Endothelial cell of umbilical vein (primary cell): Measurements from ENCODE around the gene FCGR3B. TPM values are rescaled to one million over a fixed set of nuclear protein-coding genes. Genes with fewer than 3 reads are reported as not detected.
"Not testable (repeated sequence)": the region's sequence is repeated elsewhere in the genome, so short reads cannot be mapped to it uniquely, and the experiment has no call there.

ENCODE experiments used
- BruUV-seq: library from RNA; stranded (reverse); fragments of 400-500 nt; replicated peaks from 2 replicates; lab custom pipeline; 2021; lab: Mats Ljungman, UMichigan
- CTCF ChIA-PET: fragments of 300-600, 350-600 bp; sonication (Branson Sonifier 250); formaldehyde crosslinking; loops from one replicate; lab custom pipeline; 2021; ENCODE audit warnings: antibody characterized with exemption, inconsistent platforms; lab: Charles Lee
- POLR2A ChIA-PET: fragments of 300-600, 350-600 bp; sonication (Branson Sonifier 250); formaldehyde crosslinking; loops from one replicate; lab custom pipeline; 2021; ENCODE audit warnings: antibody characterized with exemption, inconsistent platforms; lab: Charles Lee
- DNase-seq: peaks from one replicate; pipeline ENCODE4 v3.0.0-alpha.2; 2011; ENCODE audit warnings: low read depth, low spot score
- FAIRE-seq: peaks from 2 replicates; lab custom pipeline; 2011; peaks lifted over from hg19 to GRCh38; lab: Jason Lieb, UNC
- H2AFZ ChIP-seq: 2 replicates; pipeline ENCODE4 v1.6.0; 2012; ENCODE audit warnings: low read depth, low read length, control low read depth, inconsistent platforms
- H3K27ac ChIP-seq: 2 replicates; pipeline ENCODE4 v1.5.1; 2011; ENCODE audit warnings: low read depth, mild to moderate bottlenecking, control low read depth, low read length, moderate library complexity; ENCODE audit not compliant: insufficient read depth
- H3K27me3 ChIP-seq, 2 experiments: 2 replicates each; pipeline versions ENCODE4 v1.6.0 to v1.6.1; 2011; ENCODE audit warnings: low read length in 2 of 2, mixed read lengths in 1 of 2; ENCODE audit not compliant: control insufficient read depth in 2 of 2, insufficient read depth in 2 of 2
- H3K36me3 ChIP-seq, 2 experiments: 2 replicates in 1 of 2; 3 replicates in 1 of 2; pipeline ENCODE4 v1.5.1; 2011; ENCODE audit warnings: low read length in 2 of 2, mild to moderate bottlenecking in 1 of 2, moderate library complexity in 1 of 2; ENCODE audit not compliant: control insufficient read depth in 2 of 2, insufficient read depth in 2 of 2; ENCODE audit errors: extremely low read depth in 1 of 2
- H3K4me1 ChIP-seq: 3 replicates; pipeline ENCODE4 v1.5.1; 2011; ENCODE audit warnings: mild to moderate bottlenecking, low read length; ENCODE audit not compliant: control insufficient read depth, insufficient read depth; ENCODE audit errors: extremely low read depth
- H3K4me2 ChIP-seq: 2 replicates; pipeline ENCODE4 v1.6.1; 2011; ENCODE audit warnings: low read length, control low read depth, mixed read lengths; ENCODE audit not compliant: insufficient read depth
- H3K4me3 ChIP-seq, 3 experiments: fragments of 200-600 bp in 1 of 3; sonication (generic), shearing (Covaris generic) in 1 of 3; replicated peaks in 1 of 3; 2 replicates each; pipeline ENCODE4 v1.5.1; 2011 to 2016; ENCODE audit warnings: control low read depth in 3 of 3, low read length in 3 of 3, mild to moderate bottlenecking in 2 of 3, inconsistent platforms in 1 of 3, low read depth in 1 of 3, moderate library complexity in 1 of 3; ENCODE audit not compliant: insufficient read depth in 1 of 3
- H3K79me2 ChIP-seq: 2 replicates; pipeline ENCODE4 v1.6.0; 2012; ENCODE audit warnings: low read length, inconsistent platforms; ENCODE audit not compliant: control insufficient read depth, insufficient read depth
- H3K9ac ChIP-seq: replicated peaks from 2 replicates; pipeline ENCODE3; 2011; ENCODE audit warnings: low read length, control low read depth; ENCODE audit not compliant: insufficient read depth; ENCODE audit errors: extremely low read depth
- H3K9me1 ChIP-seq: replicated peaks from 3 replicates; pipeline ENCODE4 v1.6.0; 2011; ENCODE audit warnings: mild to moderate bottlenecking, low read length; ENCODE audit not compliant: control insufficient read depth, insufficient read depth; ENCODE audit errors: extremely low read depth
- H3K9me3 ChIP-seq: replicated peaks from 2 replicates; pipeline ENCODE4 v1.5.1; 2012; ENCODE audit warnings: low read length, inconsistent platforms; ENCODE audit not compliant: control insufficient read depth, insufficient read depth
- H4K20me1 ChIP-seq: replicated peaks from 2 replicates; pipeline ENCODE3; 2011; ENCODE audit warnings: mild to moderate bottlenecking, low read length; ENCODE audit not compliant: control insufficient read depth, insufficient read depth; ENCODE audit errors: extremely low read depth
- dilution Hi-C: fragments of 300-500 bp; cut with MboI; formaldehyde crosslinking; loops from one replicate; pipeline ENCODE4 v1.15.0; 2019; ENCODE audit warnings: low sequenced_read_pairs; ENCODE audit not compliant: extremely low pct_ligation_motif_present
- intact Hi-C: fragments of 100-400 bp; cut with micrococcal nuclease; formaldehyde crosslinking; loops from one replicate; pipeline ENCODE4 v1.10.0; 2022
- polyA plus RNA-seq, 4 experiments: library from polyadenylated mRNA; depleted of rRNA in 3 of 4; stranded (reverse) in 3 of 4; unstranded in 1 of 4; fragments of >200 nt; gene quantifications; 2 replicates each; pipeline versions ENCODE4 v1.2.1 to v1.2.3, GENCODE V29; 2011 to 2012; ENCODE audit warnings: missing spikeins in 1 of 4
- total RNA-seq: library from RNA; stranded (reverse); gene quantifications from 2 replicates; pipeline ENCODE4 v1.2.3, GENCODE V29; 2021

FCGR3B gene
- total and polyA plus RNA-seq, 2 donors (not counting 3 experiments of a cell fraction or from before 2014, with no cell fraction given), result not detected

GRCh38 chr1:161621181-161622000, 9.6 kb downstream of the FCGR3B start:
- POLR2A ChIA-PET, result not testable (repeated sequence)
- DNase-seq, result peak; percentile 61

GRCh38 chr1:161620399-161620798, 10.6 kb downstream of the FCGR3B start:
- H3K4me2 ChIP-seq, FAIRE-seq, H3K9me1 ChIP-seq, H3K36me3 ChIP-seq, BruUV-seq, H3K4me1 ChIP-seq, intact Hi-C loops, POLR2A ChIA-PET, H4K20me1 ChIP-seq, H3K9me3 ChIP-seq, H3K27me3 ChIP-seq, H2AFZ ChIP-seq, DNase-seq, dilution Hi-C loops, H3K9ac ChIP-seq, H3K27ac ChIP-seq, H3K79me2 ChIP-seq, H3K4me3 ChIP-seq, CTCF ChIA-PET: not testable (repeated sequence)

More at GRCh38 chr1:161621181-161622000, 9.6 kb downstream of the FCGR3B start:
- dilution Hi-C loops, H3K36me3 ChIP-seq, BruUV-seq, H3K27me3 ChIP-seq, H3K79me2 ChIP-seq, H4K20me1 ChIP-seq, H3K9me3 ChIP-seq, H3K9me1 ChIP-seq, CTCF ChIA-PET, H3K4me1 ChIP-seq: not testable (repeated sequence)
- Histone ChIP-seq H3K9ac (peak overlapping the region; percentile 61), H3K27ac (peak overlapping the region; percentile 29), H3K4me2 (peak overlapping the region; percentile 88), H3K4me3 (peak overlapping the region; percentile 19 to 88 (median 69)), H2AFZ (peak overlapping the region; percentile 99)
- intact Hi-C loops, result loop anchor here (1.0 kb wide), 1 partner anchor 9 kb away; no protein-coding TSS in a partner anchor
- FAIRE-seq, result peak; percentile 86

- H3K27ac ChIP-seq, H3K4me2 ChIP-seq, H3K79me2 ChIP-seq, intact Hi-C loops, H3K9ac ChIP-seq, DNase-seq, H3K9me3 ChIP-seq, H3K4me3 ChIP-seq, H3K36me3 ChIP-seq, POLR2A ChIA-PET, H3K9me1 ChIP-seq, H2AFZ ChIP-seq, H3K27me3 ChIP-seq, dilution Hi-C loops, CTCF ChIA-PET, H3K4me1 ChIP-seq, FAIRE-seq, BruUV-seq, H4K20me1 ChIP-seq: not testable (repeated sequence)
Measured at GRCh38 chr1:161618517-161618916, 12.5 kb downstream of the FCGR3B start.

- H3K9me1 ChIP-seq, H2AFZ ChIP-seq, H3K27me3 ChIP-seq, H3K4me2 ChIP-seq, intact Hi-C loops, BruUV-seq, H3K4me3 ChIP-seq, H3K79me2 ChIP-seq, dilution Hi-C loops, H3K9me3 ChIP-seq, H4K20me1 ChIP-seq, POLR2A ChIA-PET, FAIRE-seq, H3K27ac ChIP-seq, H3K36me3 ChIP-seq, DNase-seq, H3K9ac ChIP-seq, H3K4me1 ChIP-seq, CTCF ChIA-PET: not testable (repeated sequence)
Measured at GRCh38 chr1:161616417-161616816, 14.6 kb downstream of the FCGR3B start.
